BJ (cell line): ENCODE data around the gene ASB16. TPM values are rescaled to one million over a fixed set of nuclear protein-coding genes. Genes with fewer than 3 reads are reported as not detected.

Source experiments
- CTCF ChIA-PET: fragments of 350-600 bp; formaldehyde crosslinking; extraction: SDS; loops from one replicate; lab custom pipeline; 2021; ENCODE audit warnings: antibody characterized with exemption, inconsistent platforms; lab: Yijun Ruan, JAX
- POLR2A ChIA-PET: fragments of 300-600 bp; sonication (Branson Sonifier 250); formaldehyde crosslinking; extraction: SDS; loops from one replicate; lab custom pipeline; 2021; ENCODE audit warnings: antibody characterized with exemption; lab: Charles Lee
- DNase-seq: peaks from one replicate; pipeline ENCODE4 v3.0.0-alpha.2; 2011; ENCODE audit warnings: low read depth
- H3K27me3 ChIP-seq: 2 replicates; pipeline ENCODE4 v1.6.0; 2011; ENCODE audit warnings: low read length; ENCODE audit not compliant: control insufficient read depth, insufficient read depth
- H3K36me3 ChIP-seq: 2 replicates; pipeline ENCODE4 v1.5.1; 2011; ENCODE audit warnings: low read length; ENCODE audit not compliant: control insufficient read depth, insufficient read depth
- H3K4me3 ChIP-seq: 2 replicates; pipeline ENCODE4 v1.5.1; 2011; ENCODE audit warnings: low read depth, mild to moderate bottlenecking, control low read depth, low read length
- polyA plus RNA-seq: library from polyadenylated mRNA; depleted of rRNA; stranded (reverse); fragments of >200 nt; gene quantifications from 2 replicates; pipeline ENCODE4 v1.2.3, GENCODE V29; 2011
- TF ChIP-seq, protein P1 (sequence below): IDR thresholded peaks from 2 replicates; pipeline ENCODE4 v1.5.1; 2011; ENCODE audit warnings: low read depth, mild to moderate bottlenecking, control low read depth, inconsistent platforms, low read length, moderate library complexity; ENCODE audit not compliant: insufficient read depth

The ASB16 gene
- polyA plus RNA-seq, 1 experiment, result not detected

DNA sequence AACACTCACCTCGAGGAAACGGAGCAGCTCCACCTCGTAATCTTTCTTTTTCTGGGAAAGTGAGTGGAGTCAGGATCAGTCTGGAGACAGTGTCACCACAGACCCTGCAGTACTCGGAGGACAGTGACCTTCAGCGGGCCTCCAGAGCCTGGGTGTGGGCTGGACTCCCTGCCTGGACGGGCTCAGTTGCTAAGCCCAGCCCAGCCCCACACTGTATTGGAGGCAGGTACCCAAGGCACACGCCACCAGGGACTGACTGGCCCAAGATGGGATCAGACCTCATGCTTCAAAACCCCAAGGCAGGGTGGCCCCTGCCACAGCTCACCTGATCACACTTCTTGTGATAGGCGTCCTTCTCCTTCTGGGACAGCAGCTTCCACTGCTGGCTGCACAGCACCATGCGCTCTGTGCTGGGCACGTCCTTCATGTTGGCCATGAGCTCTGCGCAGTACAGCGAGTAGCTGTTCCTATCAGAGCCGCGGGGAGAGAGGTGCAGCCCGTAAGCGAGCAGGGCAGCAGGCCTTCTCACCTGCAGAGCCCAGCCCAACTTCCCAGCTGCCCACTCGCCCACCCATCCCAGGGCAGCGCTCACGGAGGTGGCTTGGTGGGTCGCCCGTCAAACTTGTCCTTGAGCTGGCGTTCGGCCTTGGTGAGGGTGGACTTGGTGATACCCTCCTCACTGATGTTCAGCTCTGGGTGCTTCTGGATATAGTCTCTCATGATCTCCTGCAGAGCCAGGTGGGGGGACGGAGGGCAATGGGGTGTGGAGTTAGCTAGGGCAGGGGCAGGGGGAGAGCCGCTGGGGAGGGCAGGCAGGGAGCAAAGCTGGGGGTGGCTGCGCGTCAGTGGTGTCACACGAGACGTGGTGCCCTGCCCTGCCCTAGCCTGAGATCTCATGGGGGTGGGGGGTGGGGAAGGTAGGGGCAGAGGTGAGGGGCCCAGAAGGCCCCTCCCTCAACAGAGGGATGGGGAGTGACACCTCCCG is 41.1 kb downstream of the ASB16 start:
- Histone ChIP-seq H3K4me3 (no peak overlapping the region), H3K27me3 (no peaks in the 10 kb centered on the region), H3K36me3 (peaks cover 65% of the 10 kb centered on the region)
- no peak for DNase-seq
- ChIA-PET CTCF (interaction anchor here (0.8 to 6.8 kb wide), 15 partner anchors 9 to 311 kb away, joined by 3 to 59 read pairs (median 5); partner anchors contain the start of genes ATXN7L3, GRN, TMUB2 and UBTF), POLR2A (no interaction called here)
- TF ChIP-seq, protein P1, sequence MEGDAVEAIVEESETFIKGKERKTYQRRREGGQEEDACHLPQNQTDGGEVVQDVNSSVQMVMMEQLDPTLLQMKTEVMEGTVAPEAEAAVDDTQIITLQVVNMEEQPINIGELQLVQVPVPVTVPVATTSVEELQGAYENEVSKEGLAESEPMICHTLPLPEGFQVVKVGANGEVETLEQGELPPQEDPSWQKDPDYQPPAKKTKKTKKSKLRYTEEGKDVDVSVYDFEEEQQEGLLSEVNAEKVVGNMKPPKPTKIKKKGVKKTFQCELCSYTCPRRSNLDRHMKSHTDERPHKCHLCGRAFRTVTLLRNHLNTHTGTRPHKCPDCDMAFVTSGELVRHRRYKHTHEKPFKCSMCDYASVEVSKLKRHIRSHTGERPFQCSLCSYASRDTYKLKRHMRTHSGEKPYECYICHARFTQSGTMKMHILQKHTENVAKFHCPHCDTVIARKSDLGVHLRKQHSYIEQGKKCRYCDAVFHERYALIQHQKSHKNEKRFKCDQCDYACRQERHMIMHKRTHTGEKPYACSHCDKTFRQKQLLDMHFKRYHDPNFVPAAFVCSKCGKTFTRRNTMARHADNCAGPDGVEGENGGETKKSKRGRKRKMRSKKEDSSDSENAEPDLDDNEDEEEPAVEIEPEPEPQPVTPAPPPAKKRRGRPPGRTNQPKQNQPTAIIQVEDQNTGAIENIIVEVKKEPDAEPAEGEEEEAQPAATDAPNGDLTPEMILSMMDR, result no peak

DNA sequence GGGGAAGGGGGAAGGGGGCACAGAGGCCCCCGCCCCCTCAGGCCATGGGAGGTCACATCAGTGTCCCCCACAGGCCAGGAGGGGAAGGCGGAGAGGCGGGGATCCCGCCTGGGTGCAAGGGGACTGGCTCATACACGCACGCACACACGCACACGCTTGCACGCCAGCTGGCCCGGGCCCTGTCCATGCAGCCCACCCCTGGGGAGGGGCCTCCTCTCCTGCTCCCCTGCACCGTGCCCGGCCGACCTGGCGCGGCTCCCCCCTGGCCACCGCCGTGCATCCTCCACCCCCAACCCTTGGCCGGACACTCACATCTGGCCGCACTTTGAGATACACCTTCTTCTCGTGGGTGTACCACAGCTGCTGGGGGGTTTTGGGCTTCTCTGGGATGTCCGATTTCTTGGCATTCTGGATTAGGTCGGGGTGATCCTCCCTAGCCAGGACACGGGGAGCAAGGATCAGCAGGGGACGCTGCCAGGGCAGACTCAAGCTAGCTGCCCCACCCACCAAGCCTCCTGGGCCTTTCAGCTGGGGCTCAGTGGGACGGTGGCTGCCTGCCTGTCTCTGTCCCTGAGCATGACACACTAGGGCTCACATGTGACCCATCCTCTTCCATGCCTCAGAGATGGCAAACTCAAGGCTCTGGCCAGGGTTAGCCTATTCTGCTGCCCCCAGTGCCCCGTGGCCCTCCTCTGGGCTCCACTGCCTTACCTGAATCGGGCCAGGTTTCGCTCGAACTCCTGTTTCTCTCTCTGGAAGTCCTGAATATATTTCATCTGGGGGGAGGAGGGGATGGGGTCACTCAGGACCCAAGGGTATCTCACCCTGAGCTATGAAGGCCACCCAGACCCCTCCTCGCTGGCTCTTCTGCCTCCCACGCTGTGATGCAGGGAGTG is 42.3 kb downstream of the ASB16 start:
- TF ChIP-seq, protein P1, result no peak
- Histone ChIP-seq H3K36me3 (peaks cover 60% of the 10 kb centered on the region), H3K27me3 (no peaks in the 10 kb centered on the region), H3K4me3 (no peak overlapping the region)
- CTCF ChIA-PET, result interaction anchor here (0.7 to 6.8 kb wide), 8 partner anchors 8 to 135 kb away, joined by 3 to 59 read pairs (median 4); partner anchors contain the start of gene UBTF
- no peak for DNase-seq
- POLR2A ChIA-PET, result no interaction called here

DNA sequence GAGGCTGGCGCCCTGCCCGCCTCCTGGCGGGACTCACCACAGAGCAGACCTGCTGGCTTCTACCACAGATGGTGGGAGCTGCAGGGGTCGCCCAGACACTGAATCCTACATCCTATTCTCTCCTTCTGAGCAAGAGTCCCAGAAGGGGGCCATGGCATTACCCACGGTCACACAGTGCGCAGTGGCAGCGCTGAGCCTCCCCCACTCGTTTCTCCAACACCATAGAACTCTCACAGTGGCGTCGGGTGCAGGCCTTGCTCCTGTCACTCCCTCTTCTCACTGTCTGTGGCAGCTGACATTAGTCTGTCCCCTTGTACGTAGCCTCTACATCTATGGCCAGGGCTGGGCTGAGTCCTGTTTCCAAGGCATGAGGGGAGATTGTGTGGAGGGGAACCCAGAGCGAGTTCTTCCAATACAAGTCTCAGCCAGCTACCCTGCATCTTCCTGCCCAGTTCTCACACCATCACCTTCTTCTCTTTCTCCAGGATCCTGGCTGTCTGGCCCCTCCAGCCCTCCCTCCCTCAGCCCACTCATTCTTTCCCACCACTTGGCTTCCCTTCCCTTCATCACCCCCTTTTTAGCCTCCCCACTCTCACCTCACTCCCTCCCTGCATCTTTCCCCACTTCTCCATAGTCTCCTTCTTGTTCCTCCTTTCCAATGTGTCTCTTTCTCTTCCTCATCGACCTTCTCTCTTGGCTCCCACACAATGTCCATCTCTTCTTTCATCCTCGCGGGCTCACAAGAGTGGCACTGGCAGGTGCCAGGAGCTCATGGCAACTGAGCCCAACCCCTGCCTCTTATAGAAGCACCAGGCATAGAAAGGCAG is 43.1 kb downstream of the ASB16 start:
- TF ChIP-seq, protein P1, result no peak
- no peak overlapping the region for H3K4me3 ChIP-seq
- CTCF ChIA-PET, result interaction anchor here (0.7 to 6.8 kb wide), 6 partner anchors 9 to 1116 kb away, joined by 3 to 59 read pairs (median 3); no protein-coding TSS in a partner anchor
- POLR2A ChIA-PET, result no interaction called here
- H3K27me3 ChIP-seq, result no peaks in the 10 kb centered on the region
- H3K36me3 ChIP-seq, result peaks cover 58% of the 10 kb centered on the region
- no peak for DNase-seq

DNA sequence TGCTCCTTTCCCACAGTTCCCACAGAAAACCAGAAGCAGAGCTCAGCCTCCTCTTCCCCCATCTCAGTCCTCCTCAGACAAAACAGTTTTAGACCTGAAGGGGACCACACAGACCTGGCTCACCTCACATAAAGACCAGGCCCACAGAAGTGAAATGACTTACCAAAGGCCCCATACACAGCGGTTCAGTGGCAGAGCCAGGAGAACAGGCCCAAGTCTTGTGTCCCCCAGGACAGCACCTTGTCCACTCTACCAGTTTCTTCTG is 43.7 kb downstream of the ASB16 start:
- H3K4me3 ChIP-seq, result no peak overlapping the region
- peaks cover 54% of the 10 kb centered on the region for H3K36me3 ChIP-seq
- TF ChIP-seq, protein P1, result no peak
- ChIA-PET CTCF (interaction anchor here (0.7 to 6.8 kb wide), 4 partner anchors 8 to 1115 kb away, joined by 3 to 59 read pairs (median 5); no protein-coding TSS in a partner anchor), POLR2A (no interaction called here)
- no peaks in the 10 kb centered on the region for H3K27me3 ChIP-seq
- no peak for DNase-seq
